ENCODE measurements around the gene COL11A2. TPM values are rescaled to one million over a fixed set of nuclear protein-coding genes. Genes with fewer than 3 reads are reported as not detected.

Gene COL11A2
- total RNA-seq, 1 donor from 2014 or later = 0.65 TPM

DNA sequence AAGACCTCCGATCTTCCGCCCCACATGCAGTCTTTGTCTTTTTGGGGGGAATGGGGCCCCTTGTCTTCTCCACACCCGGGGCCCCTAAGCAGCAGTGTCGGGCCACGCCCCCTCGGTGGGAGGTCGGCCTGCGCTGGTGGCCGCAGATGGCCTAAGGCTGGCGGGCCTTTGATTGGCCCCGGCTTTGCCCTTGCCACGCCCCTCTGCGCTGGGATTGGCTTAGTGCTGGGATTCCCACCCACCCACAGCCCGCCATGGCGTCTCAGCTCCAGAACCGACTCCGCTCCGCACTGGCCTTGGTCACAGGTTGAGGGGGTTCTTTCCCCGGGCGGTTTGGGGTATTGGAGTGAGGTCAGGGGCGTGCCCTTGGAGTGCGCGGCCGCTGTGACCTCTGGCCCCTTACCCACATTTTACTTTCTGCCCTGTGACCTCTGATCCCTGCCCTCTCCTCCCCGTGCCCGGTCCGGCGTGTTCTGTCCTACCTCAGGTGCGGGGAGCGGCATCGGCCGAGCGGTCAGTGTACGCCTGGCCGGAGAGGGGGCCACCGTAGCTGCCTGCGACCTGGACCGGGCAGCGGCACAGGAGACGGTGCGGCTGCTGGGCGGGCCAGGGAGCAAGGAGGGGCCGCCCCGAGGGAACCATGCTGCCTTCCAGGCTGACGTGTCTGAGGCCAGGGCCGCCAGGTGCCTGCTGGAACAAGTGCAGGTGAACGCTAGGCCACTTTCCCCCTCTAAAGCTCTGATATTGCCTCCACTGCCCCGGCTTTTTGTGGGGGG is 12.3 kb upstream of the COL11A2 start, which contains the start of gene HSD17B8:
Gene HSD17B8, plus strand, starts transcription at position 241 of the 776 bp plus-strand sequence. Its CDS starts 14 bp downstream, at position 255.
- H3K27me3 Mint-ChIP-seq (ENCODE audit: insufficient read depth) = no peaks in the 10 kb centered on the region

DNA sequence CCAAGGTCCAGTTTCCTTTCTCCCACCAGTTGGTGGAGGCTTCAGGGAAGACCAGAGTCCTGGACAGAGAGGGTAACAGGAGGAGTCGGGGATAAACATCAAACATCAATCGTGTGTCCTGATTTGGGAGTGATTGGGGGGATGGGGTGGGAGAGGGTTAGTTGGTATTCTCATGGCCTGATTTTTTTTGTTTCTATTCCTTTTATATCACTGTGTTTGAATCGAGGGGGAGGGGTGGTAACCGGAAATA is 11.8 kb upstream of the COL11A2 start:
- H3K9me3 Mint-ChIP-seq = no peaks in the 10 kb centered on the region
- no peaks in the 10 kb centered on the region for H3K27me3 Mint-ChIP-seq (ENCODE audit: insufficient read depth)
- intact Hi-C loops (cut with micrococcal nuclease) = loop anchor here (10.0 kb wide), 3 partner anchors 371 to 1539 kb away; partner anchors contain the start of genes C6orf47, CSNK2B, GPANK1 and LY6G5B
- peak overlapping the region; percentile 100 for H3K4me3 Mint-ChIP-seq
- H3K4me1 Mint-ChIP-seq (ENCODE audit: low read depth) = peaks cover 69% of the 10 kb centered on the region
- peak overlapping the region; percentile 79 for H3K27ac Mint-ChIP-seq
- no peak for DNase-seq (ENCODE audit: low spot score)
- H3K36me3 Mint-ChIP-seq (ENCODE audit: low read depth) = peaks cover 33% of the 10 kb centered on the region

More for the DNA sequence above, 12.3 kb upstream of the COL11A2 start, which contains the start of gene HSD17B8:
- H3K9me3 Mint-ChIP-seq = no peaks in the 10 kb centered on the region
- H3K27ac Mint-ChIP-seq = peak within 1 kb of the TSS; percentile 96
- intact Hi-C loops (cut with micrococcal nuclease) = loop anchor here (10.0 kb wide), 3 partner anchors 370 to 1540 kb away; partner anchors contain the start of genes C6orf47, CSNK2B, GPANK1 and LY6G5B
- H3K4me3 Mint-ChIP-seq = peak within 1 kb of the TSS; percentile 100
- peaks cover 69% of the 10 kb centered on the region for H3K4me1 Mint-ChIP-seq (ENCODE audit: low read depth)
- DNase-seq (ENCODE audit: low spot score) = peak; percentile 88
- H3K36me3 Mint-ChIP-seq (ENCODE audit: low read depth) = peaks cover 36% of the 10 kb centered on the region

DNA sequence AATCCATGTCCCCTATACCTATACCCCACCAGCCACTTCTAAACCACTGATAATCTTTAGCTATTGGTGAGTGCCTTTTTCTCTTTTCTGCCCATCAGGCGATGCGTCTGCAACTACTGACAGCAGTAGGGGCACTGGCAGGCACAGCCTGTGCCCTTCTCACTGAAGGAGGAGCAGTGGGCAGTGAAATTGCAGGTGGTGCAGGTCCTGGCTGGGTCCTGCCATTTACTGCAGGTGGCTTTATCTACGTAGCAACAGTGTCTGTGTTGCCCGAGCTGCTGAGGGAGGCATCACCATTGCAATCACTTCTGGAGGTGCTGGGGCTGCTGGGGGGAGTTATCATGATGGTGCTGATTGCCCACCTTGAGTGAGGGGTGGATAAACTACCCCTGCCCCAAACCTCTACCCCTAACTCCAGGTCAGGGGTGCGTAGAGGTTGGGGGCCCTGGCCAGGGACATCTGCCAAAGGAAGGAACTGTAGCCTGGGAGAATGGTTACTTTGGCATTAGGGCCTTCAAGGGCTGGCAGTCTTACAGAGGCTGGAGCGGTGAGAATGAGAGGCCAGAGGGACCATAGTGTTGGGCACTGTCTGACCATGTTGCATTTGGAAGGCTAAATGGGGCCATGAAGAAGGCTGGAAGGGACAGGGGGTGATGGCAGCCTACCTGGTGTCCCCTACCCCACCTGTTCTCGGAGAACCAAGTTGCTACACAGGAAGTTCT is 11.3 kb upstream of the COL11A2 start:
- Mint-ChIP-seq H3K27me3 (ENCODE audit: insufficient read depth) (no peaks in the 10 kb centered on the region), H3K4me1 (ENCODE audit: low read depth) (peaks cover 69% of the 10 kb centered on the region), H3K4me3 (peak overlapping the region; percentile 100), H3K9me3 (no peaks in the 10 kb centered on the region), H3K36me3 (ENCODE audit: low read depth) (peaks cover 33% of the 10 kb centered on the region), H3K27ac (peak overlapping the region; percentile 79)
- intact Hi-C loops (cut with micrococcal nuclease) = loop anchor here (10.0 kb wide), 3 partner anchors 371 to 1539 kb away; partner anchors contain the start of genes C6orf47, CSNK2B, GPANK1 and LY6G5B
- no peak for DNase-seq (ENCODE audit: low spot score)

DNA sequence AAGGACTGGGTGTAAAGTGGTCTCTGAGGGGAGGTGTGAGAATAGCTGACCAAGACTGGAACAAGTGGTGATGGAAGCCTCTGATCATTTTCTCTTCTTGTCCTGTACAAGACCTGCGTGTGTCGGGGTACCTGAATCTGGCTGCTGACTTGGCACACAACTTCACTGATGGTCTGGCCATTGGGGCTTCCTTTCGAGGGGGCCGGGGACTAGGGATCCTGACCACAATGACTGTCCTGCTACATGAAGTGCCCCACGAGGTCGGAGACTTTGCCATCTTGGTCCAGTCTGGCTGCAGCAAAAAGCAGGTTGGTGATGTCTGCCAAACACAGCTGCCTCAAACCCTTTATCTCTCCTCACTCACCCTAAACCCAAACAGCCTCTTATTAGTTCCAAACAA is 10.5 kb upstream of the COL11A2 start:
- Mint-ChIP-seq H3K27ac (peak overlapping the region; percentile 8), H3K36me3 (ENCODE audit: low read depth) (peaks cover 33% of the 10 kb centered on the region), H3K4me3 (peak overlapping the region; percentile 100), H3K4me1 (ENCODE audit: low read depth) (peaks cover 77% of the 10 kb centered on the region), H3K27me3 (ENCODE audit: insufficient read depth) (no peaks in the 10 kb centered on the region), H3K9me3 (no peaks in the 10 kb centered on the region)
- no peak for DNase-seq (ENCODE audit: low spot score)
- intact Hi-C loops (cut with micrococcal nuclease) = loop anchor here (10.0 kb wide), 3 partner anchors 372 to 1538 kb away; partner anchors contain the start of genes C6orf47, CSNK2B, GPANK1 and LY6G5B

DNA sequence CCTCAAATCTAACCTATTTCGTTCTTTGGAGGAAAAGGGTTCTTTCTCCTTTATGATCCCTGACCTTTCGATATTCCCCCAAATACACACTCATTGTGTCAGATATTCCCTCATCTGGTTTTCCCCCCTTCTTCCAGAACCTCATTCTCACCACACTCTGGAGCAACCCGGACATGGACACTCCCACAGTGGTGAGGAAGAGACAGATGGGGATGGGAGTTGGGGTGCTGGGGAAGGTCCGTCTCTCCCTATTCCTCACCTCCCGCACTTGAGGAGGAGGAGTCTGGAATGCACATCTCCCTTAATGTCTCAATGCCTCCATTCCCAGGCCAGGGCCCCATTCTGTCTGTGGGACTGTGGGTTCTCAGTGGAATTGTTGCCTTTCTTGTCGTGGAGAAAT is 9.7 kb upstream of the COL11A2 start:
- Mint-ChIP-seq H3K4me3 (peak overlapping the region; percentile 100), H3K9me3 (no peaks in the 10 kb centered on the region), H3K4me1 (ENCODE audit: low read depth) (peaks cover 85% of the 10 kb centered on the region), H3K27me3 (ENCODE audit: insufficient read depth) (no peaks in the 10 kb centered on the region), H3K36me3 (ENCODE audit: low read depth) (peaks cover 39% of the 10 kb centered on the region), H3K27ac (peak overlapping the region; percentile 82)
- no peak for DNase-seq (ENCODE audit: low spot score)
- intact Hi-C loops (cut with micrococcal nuclease) = loop anchor here (2.0 to 10.0 kb wide), 7 partner anchors 217 to 1537 kb away; partner anchors contain the start of genes C6orf47, CSNK2B, CUTA and GPANK1

DNA sequence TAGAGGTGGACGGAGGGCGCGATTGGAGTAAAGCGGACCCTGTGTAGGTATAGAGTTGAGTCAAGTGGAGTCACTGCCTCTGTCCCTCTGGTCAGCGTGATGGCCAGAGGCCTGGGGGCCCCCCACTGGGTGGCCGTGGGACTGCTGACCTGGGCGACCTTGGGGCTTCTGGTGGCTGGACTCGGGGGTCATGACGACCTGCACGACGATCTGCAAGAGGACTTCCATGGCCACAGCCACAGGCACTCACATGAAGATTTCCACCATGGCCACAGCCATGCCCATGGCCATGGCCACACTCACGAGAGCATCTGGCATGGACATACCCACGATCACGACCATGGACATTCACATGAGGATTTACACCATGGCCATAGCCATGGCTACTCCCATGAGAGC is 8.9 kb upstream of the COL11A2 start:
- Mint-ChIP-seq H3K27ac (peak overlapping the region; percentile 97), H3K36me3 (ENCODE audit: low read depth) (peaks cover 42% of the 10 kb centered on the region), H3K9me3 (no peaks in the 10 kb centered on the region), H3K4me1 (ENCODE audit: low read depth) (peaks cover 81% of the 10 kb centered on the region), H3K27me3 (ENCODE audit: insufficient read depth) (no peaks in the 10 kb centered on the region), H3K4me3 (peak overlapping the region; percentile 100)
- no peak for DNase-seq (ENCODE audit: low spot score)
- intact Hi-C loops (cut with micrococcal nuclease) = loop anchor here (2.0 to 10.0 kb wide), 7 partner anchors 218 to 1536 kb away; partner anchors contain the start of genes C6orf47, CSNK2B, CUTA and GPANK1

DNA sequence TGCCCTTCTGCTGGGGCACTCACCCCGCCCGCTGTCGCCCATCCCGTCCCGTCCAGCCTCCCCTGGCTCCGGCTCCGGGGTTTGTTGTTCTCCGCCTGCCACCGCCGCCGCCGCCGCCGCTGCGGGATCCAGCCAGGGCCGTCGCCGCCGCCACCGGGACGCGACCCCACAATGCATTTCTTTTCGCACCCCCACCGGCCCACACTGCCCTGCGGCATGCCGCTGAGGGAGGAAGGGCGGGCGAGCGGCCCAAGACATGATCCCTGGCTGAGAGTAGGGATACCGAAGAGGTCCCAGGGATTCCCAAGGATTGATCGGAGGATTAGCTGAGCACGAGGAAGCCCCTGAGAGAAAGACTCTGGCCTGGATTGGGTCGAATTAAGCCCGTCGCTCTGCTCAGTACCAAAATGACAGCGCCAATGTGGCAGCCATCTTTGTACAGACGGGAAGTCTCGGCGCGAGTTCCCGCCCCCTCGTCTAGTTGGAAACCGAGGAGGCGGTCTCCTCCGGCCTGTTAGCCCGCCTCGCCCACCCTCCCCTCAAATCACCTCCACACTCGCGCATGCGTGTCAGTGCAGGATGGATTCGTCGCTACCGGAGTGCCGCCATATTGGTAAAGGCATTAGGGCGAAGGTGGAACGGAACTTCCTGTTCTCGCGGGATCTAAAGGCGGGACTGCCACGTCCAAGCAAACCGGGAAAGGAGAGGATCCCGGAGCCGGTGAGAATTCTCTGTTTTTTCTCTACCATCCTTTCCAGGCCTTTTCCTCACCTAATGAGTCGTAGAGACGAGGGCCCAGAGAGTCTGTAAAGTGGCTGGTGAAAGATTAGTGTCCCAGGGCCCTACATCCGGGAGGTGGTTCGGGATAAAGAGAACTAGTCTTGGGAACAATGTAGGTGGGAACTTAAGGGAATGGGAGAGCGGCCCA is 8.2 kb upstream of the COL11A2 start, which contains the start of the genes RXRB and SLC39A7:
Gene RXRB, minus strand, starts transcription at position 447 of the 928 bp plus-strand sequence. Its CDS starts 189 bp downstream, at position 258.
Gene SLC39A7, plus strand, starts transcription at position 649 of the 928 bp plus-strand sequence. CDS start 379 bp downstream, outside the sequence.
- H3K36me3 Mint-ChIP-seq (ENCODE audit: low read depth) = peaks cover 49% of the 10 kb centered on the region

DNA sequence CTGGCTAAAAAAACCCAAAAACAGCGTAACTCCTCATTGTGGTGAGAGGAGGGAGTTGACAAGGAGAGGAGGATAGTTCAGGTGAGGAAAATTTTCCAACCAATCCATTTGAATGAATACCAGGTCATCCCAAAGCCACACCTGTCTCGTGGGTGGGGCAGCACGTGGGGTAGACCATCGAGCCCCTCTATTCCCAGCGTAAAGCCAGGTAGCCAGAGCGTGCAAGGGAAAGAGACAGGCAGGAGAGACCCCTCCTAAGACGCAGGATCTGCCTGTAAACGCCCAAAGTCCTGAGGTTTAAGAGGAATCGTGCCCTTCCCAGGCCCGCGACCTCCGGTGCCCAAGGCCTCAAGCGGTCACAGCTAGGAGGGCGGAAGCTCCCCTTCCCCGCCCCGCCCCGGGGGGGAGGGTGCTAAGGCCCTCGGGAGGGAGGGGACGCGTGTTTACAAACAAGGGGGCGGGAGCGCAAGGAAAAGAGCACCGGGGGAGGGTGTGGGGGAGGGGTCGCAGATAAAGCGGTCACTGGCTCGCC is 7.5 kb upstream of the COL11A2 start:
- H3K4me1 Mint-ChIP-seq (ENCODE audit: low read depth) = peaks cover 68% of the 10 kb centered on the region
- H3K9me3 Mint-ChIP-seq = no peaks in the 10 kb centered on the region
- DNase-seq (ENCODE audit: low spot score) = peak; percentile 78
- H3K27ac Mint-ChIP-seq = peak overlapping the region; percentile 84
- H3K4me3 Mint-ChIP-seq = peak overlapping the region; percentile 85
- intact Hi-C loops (cut with micrococcal nuclease) = loop anchor here (1.0 to 10.0 kb wide), 15 partner anchors 9 to 1535 kb away; partner anchors contain the start of genes C6orf47, CSNK2B, CUTA and FKBPL
- H3K27me3 Mint-ChIP-seq (ENCODE audit: insufficient read depth) = no peaks in the 10 kb centered on the region
- H3K36me3 Mint-ChIP-seq (ENCODE audit: low read depth) = peaks cover 55% of the 10 kb centered on the region

More for the DNA sequence above, 8.2 kb upstream of the COL11A2 start, which contains the start of the genes RXRB and SLC39A7:
- H3K27me3 Mint-ChIP-seq (ENCODE audit: insufficient read depth) = no peaks in the 10 kb centered on the region
- intact Hi-C loops (cut with micrococcal nuclease) = loop anchor here (1.0 to 10.0 kb wide), 15 partner anchors 8 to 1536 kb away; partner anchors contain the start of genes C6orf47, CSNK2B, CUTA and FKBPL
- DNase-seq (ENCODE audit: low spot score) = peak; percentile 97
- H3K4me3 Mint-ChIP-seq = peak within 1 kb of the TSS; percentile 100
- peak within 1 kb of the TSS; percentile 97 for H3K27ac Mint-ChIP-seq
- H3K4me1 Mint-ChIP-seq (ENCODE audit: low read depth) = peaks cover 75% of the 10 kb centered on the region
- no peaks in the 10 kb centered on the region for H3K9me3 Mint-ChIP-seq

DNA sequence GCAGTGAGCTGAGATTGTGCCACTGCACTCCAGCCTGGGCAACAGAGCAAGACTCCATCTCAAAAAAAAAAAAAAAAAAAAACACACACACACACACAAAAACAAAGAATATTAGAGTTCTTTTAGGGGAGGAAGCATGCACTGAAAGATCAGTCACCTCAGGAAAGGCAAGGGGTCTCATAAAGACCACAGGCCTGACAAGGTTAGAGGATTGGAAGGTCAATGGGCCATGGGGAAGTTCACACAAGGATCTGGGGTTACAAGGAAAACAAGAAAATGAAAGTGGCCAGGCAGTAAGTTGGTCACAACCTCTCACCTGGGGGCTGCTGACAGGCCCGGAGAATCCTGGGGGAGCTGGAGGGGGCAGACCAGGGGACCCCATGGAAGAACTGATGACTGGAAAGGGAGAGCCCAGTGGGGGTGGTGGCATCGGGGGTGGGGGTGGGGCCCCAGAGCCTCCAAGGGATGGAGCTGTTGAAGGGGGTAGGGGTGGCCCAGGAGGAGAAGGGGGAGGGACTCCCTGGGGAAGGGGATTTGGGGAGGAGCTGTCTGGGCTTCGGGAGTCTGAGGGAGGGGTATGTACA is 6.7 kb upstream of the COL11A2 start:
- Mint-ChIP-seq H3K4me1 (ENCODE audit: low read depth) (peaks cover 65% of the 10 kb centered on the region), H3K4me3 (peak overlapping the region; percentile 85), H3K9me3 (no peaks in the 10 kb centered on the region), H3K36me3 (ENCODE audit: low read depth) (peaks cover 58% of the 10 kb centered on the region), H3K27ac (peak overlapping the region; percentile 84), H3K27me3 (ENCODE audit: insufficient read depth) (peaks cover 2% of the 10 kb centered on the region)
- intact Hi-C loops (cut with micrococcal nuclease) = no loop called here
- no peak for DNase-seq (ENCODE audit: low spot score)

DNA sequence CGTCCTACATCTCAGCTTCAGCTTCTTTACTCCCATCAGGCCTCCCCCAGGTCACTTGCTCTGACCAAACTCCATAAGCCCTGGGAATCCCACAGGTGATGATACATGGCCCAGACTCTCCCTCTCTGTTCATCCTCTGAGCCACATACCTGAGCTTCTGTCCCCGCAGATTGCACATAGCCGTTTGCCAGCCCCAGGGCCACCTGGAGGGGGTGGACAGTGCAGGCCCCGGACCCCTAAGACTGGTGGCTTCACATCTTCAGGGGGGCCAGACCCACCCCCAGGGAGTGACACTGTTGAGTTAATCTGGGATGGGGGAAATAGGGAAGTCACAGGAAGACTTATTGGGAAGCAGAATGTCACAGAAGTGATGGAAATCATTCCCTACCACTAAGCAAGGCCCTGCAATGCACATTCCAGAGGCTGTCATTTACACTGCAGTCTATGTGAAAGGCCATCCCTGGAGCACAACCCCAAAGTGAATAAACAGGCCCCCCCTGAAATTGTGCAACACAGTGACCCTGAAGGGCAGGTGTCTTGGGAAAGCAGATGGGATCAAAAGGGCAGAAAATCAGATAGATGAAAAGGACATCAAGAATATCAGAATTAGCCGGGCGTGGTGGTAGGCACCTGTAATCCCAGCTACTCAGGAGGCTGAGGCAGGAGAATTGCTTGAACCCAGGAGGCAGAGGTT is 6.0 kb upstream of the COL11A2 start:
- DNase-seq (ENCODE audit: low spot score) = no peak
- peak overlapping the region; percentile 60 for H3K27ac Mint-ChIP-seq
- H3K9me3 Mint-ChIP-seq = no peaks in the 10 kb centered on the region
- peak overlapping the region; percentile 85 for H3K4me3 Mint-ChIP-seq
- H3K27me3 Mint-ChIP-seq (ENCODE audit: insufficient read depth) = peaks cover 8% of the 10 kb centered on the region
- intact Hi-C loops (cut with micrococcal nuclease) = no loop called here
- H3K36me3 Mint-ChIP-seq (ENCODE audit: low read depth) = peaks cover 57% of the 10 kb centered on the region
- peaks cover 63% of the 10 kb centered on the region for H3K4me1 Mint-ChIP-seq (ENCODE audit: low read depth)
